Left ventricle myocardium inferior (tissue), 1 donor: Measurements from ENCODE around the gene MAP3K5. TPM values are rescaled to one million over a fixed set of nuclear protein-coding genes. Genes with fewer than 3 reads are reported as not detected.

Source experiments
- DNase-seq: peaks from one replicate; pipeline ENCODE4 v3.0.0-alpha.2; 2020
- H3K27ac ChIP-seq: fragments of 200-600 bp; replicated peaks from 2 replicates; pipeline ENCODE4 v1.8.0; 2021
- H3K27me3 ChIP-seq: fragments of 200-600 bp; 2 replicates; pipeline ENCODE4 v1.8.0; 2021; ENCODE audit warnings: low read depth
- H3K36me3 ChIP-seq: fragments of 200-600 bp; 2 replicates; pipeline ENCODE4 v1.8.0; 2021
- H3K4me1 ChIP-seq: fragments of 200-600 bp; 2 replicates; pipeline ENCODE4 v1.8.0; 2021
- H3K4me3 ChIP-seq: fragments of 200-600 bp; 2 replicates; pipeline ENCODE4 v1.8.0; 2021; ENCODE audit warnings: mild to moderate bottlenecking, moderate library complexity
- H3K9me3 ChIP-seq: fragments of 200-600 bp; replicated peaks from 2 replicates; pipeline ENCODE4 v1.8.0; 2021
- intact Hi-C: fragments of 100-400 bp; cut with micrococcal nuclease; formaldehyde crosslinking; loops from one replicate; pipeline ENCODE4 v1.11.0; 2022
- total RNA-seq: library from RNA; stranded (reverse); fragmentation: NEBNext Ultra II Directional; extraction: Animal tissue kit (Norgen Biotek cat#: 25700); gene quantifications from one replicate; pipeline ENCODE4 v1.2.1, GENCODE V29; 2021
- TF ChIP-seq, protein P1 (sequence below): fragments of 200-600 bp; IDR thresholded peaks from 2 replicates; pipeline ENCODE4 v1.8.0; 2021; ENCODE audit warnings: antibody characterized with exemption, mild to moderate bottlenecking, borderline replicate concordance
- donor health status: DM: no; HTN: yes; CAD: no; lungs with severe emphysema.

Gene MAP3K5
- total RNA-seq, 1 donor from 2014 or later: 44.1 TPM

- no peak overlapping the region for H3K4me3 ChIP-seq
- no peaks in the 10 kb centered on the region for H3K9me3 ChIP-seq
- no peak for DNase-seq
- TF ChIP-seq, protein P1, sequence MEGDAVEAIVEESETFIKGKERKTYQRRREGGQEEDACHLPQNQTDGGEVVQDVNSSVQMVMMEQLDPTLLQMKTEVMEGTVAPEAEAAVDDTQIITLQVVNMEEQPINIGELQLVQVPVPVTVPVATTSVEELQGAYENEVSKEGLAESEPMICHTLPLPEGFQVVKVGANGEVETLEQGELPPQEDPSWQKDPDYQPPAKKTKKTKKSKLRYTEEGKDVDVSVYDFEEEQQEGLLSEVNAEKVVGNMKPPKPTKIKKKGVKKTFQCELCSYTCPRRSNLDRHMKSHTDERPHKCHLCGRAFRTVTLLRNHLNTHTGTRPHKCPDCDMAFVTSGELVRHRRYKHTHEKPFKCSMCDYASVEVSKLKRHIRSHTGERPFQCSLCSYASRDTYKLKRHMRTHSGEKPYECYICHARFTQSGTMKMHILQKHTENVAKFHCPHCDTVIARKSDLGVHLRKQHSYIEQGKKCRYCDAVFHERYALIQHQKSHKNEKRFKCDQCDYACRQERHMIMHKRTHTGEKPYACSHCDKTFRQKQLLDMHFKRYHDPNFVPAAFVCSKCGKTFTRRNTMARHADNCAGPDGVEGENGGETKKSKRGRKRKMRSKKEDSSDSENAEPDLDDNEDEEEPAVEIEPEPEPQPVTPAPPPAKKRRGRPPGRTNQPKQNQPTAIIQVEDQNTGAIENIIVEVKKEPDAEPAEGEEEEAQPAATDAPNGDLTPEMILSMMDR: no peak
- no peaks in the 10 kb centered on the region for H3K27me3 ChIP-seq
- H3K27ac ChIP-seq: no peak overlapping the region
- H3K4me1 ChIP-seq: no peaks in the 10 kb centered on the region
- intact Hi-C loops: no loop called here
- H3K36me3 ChIP-seq: no peaks in the 10 kb centered on the region
Measured at GRCh38 chr6:136539967-136540652, 252.2 kb downstream of the MAP3K5 start.

DNA sequence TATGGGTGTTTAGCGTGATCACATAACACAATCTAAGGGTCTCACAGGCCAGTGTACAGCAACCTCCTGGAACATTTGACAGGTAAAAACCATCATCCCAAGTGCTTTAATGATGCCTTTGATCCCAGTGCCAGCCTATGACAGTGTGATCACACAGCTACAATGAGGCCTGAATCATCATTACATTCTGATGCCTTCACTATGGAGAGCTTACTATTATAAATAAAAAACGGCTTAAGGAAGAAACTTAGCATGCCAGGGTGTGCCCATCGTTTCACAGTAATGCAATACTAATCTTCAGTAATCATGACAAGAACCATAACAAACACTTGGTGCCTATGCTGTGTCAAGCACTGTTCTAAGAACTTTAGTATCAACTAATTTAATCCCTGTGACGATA lies 253.4 kb downstream of the MAP3K5 start:
- DNase-seq: no peak
- Histone ChIP-seq H3K27ac (no peak overlapping the region), H3K4me3 (no peak overlapping the region), H3K36me3 (no peaks in the 10 kb centered on the region), H3K9me3 (no peaks in the 10 kb centered on the region), H3K27me3 (no peaks in the 10 kb centered on the region), H3K4me1 (no peaks in the 10 kb centered on the region)
- TF ChIP-seq, protein P1: no peak
- intact Hi-C loops: no loop called here

GRCh38 chr6:136535880-136536650 lies 256.2 kb downstream of the MAP3K5 start:
- no peak overlapping the region for H3K4me3 ChIP-seq
- no peaks in the 10 kb centered on the region for H3K9me3 ChIP-seq
- no peak for DNase-seq
- H3K36me3 ChIP-seq: no peaks in the 10 kb centered on the region
- intact Hi-C loops: no loop called here
- no peaks in the 10 kb centered on the region for H3K27me3 ChIP-seq
- no peaks in the 10 kb centered on the region for H3K4me1 ChIP-seq
- TF ChIP-seq, protein P1: no peak
- H3K27ac ChIP-seq: no peak overlapping the region

DNA sequence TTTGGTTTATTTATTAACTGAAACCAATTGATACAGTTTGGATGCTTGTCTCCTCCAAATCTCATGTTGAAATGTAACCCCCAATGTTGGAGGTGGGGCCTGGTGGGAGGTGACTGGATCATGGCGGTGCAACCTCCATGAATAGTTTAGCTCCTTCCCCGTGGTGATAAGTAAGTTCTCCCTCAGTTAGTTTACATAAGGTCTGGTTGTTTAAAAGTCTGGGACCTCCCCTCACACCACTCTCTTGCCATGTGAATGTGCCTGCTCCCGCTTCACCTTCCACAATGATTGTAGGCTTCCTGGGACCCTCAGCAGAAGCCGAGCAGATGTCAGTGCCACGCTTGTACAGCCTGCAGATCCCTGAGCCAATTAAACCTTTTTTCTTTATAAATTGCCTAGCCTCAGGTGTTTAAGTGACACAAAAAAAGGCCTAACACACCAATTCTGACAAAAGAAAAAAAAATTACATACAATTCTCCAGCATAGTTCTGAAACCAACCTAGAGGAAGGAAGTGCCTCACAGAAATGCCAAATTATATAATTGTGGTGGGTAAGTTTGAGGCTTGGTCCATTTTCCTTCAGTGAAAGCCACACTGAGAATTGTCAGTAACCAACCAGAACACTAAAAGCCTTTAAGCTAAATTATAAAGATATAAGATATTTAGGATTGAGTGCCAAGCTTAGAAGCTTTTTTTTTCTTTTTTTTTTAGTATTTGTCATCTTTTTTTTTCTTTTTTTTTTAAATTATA lies 257.1 kb downstream of the MAP3K5 start:
- H3K36me3 ChIP-seq: no peaks in the 10 kb centered on the region
- no peaks in the 10 kb centered on the region for H3K9me3 ChIP-seq
- H3K27ac ChIP-seq: no peak overlapping the region
- TF ChIP-seq, protein P1: no peak
- H3K27me3 ChIP-seq: no peaks in the 10 kb centered on the region
- DNase-seq: no peak
- intact Hi-C loops: no loop called here
- H3K4me3 ChIP-seq: no peak overlapping the region
- no peaks in the 10 kb centered on the region for H3K4me1 ChIP-seq

- Histone ChIP-seq H3K27ac (no peak overlapping the region), H3K4me1 (no peaks in the 10 kb centered on the region), H3K36me3 (no peaks in the 10 kb centered on the region), H3K9me3 (no peaks in the 10 kb centered on the region), H3K27me3 (no peaks in the 10 kb centered on the region), H3K4me3 (no peak overlapping the region)
- TF ChIP-seq, protein P1: no peak
- no peak for DNase-seq
- intact Hi-C loops: no loop called here
Measured at GRCh38 chr6:136534268-136534667, 258.0 kb downstream of the MAP3K5 start.
